GM23338 (cell line): ENCODE results near the gene IGSF21. TPM values are rescaled to one million over a fixed set of nuclear protein-coding genes. Genes with fewer than 3 reads are reported as not detected.

Experiments used
- ATAC-seq: fragments of 200-7000 bp; cut with Tn5 transposase; 3 replicates; pipeline ENCODE4 v1.9.1; 2020
- DNase-seq: peaks from one replicate; pipeline ENCODE4 v3.0.0-alpha.2; 2015; ENCODE audit warnings: low spot score
- H2AFZ ChIP-seq: fragments of 200-600 bp; sonication (generic); 2 replicates; pipeline ENCODE4 v1.8.0; 2016; ENCODE audit warnings: antibody characterized with exemption, mild to moderate bottlenecking, moderate library complexity
- H3F3A ChIP-seq: fragments of 200-600 bp; sonication (generic); replicated peaks from 2 replicates; pipeline ENCODE4 v1.8.0; 2017; ENCODE audit warnings: antibody characterized with exemption, mixed run types, low read depth
- H3K27ac ChIP-seq: fragments of 200-600 bp; sonication (generic); 2 replicates; pipeline ENCODE4 v1.6.1; 2016; ENCODE audit warnings: low read depth
- H3K27me3 ChIP-seq: fragments of 200-600 bp; sonication (generic); 2 replicates; pipeline ENCODE4 v1.8.0; 2016; ENCODE audit warnings: mild to moderate bottlenecking, mixed run types, moderate library complexity; ENCODE audit not compliant: insufficient read depth
- H3K36me3 ChIP-seq: fragments of 200-600 bp; sonication (generic); 2 replicates; pipeline ENCODE4 v1.8.0; 2016; ENCODE audit warnings: mild to moderate bottlenecking; ENCODE audit not compliant: insufficient read depth
- H3K4me1 ChIP-seq: fragments of 200-600 bp; sonication (generic); 2 replicates; pipeline ENCODE4 v1.8.0; 2016; ENCODE audit warnings: mild to moderate bottlenecking, moderate library complexity; ENCODE audit not compliant: insufficient read depth
- H3K4me2 ChIP-seq: fragments of 200-600 bp; sonication (generic); 2 replicates; pipeline ENCODE4 v1.7.1; 2017; ENCODE audit warnings: mixed run types
- H3K4me3 ChIP-seq: fragments of 200-600 bp; sonication (generic); 2 replicates; pipeline ENCODE4 v1.6.1; 2016; ENCODE audit warnings: mixed run types
- H3K79me2 ChIP-seq: fragments of 200-600 bp; sonication (generic); replicated peaks from 2 replicates; pipeline ENCODE4 v1.8.0; 2017; ENCODE audit warnings: mild to moderate bottlenecking; ENCODE audit not compliant: insufficient read depth
- H3K9me2 ChIP-seq: fragments of 200-600 bp; sonication (generic); 2 replicates; pipeline ENCODE4 v1.8.0; 2017; ENCODE audit not compliant: insufficient read depth
- H4K20me1 ChIP-seq: fragments of 200-600 bp; sonication (generic); replicated peaks from 2 replicates; pipeline ENCODE4 v1.8.0; 2017; ENCODE audit warnings: mild to moderate bottlenecking; ENCODE audit not compliant: insufficient read depth
- H3K27ac Mint-ChIP-seq: 2 replicates; pipeline ENCODE4 v1.8.0; 2020; ENCODE audit warnings: inconsistent platforms, mild to moderate bottlenecking, moderate library complexity, mixed read lengths
- H3K27me3 Mint-ChIP-seq: 3 replicates; pipeline ENCODE4 v1.8.0; 2022; ENCODE audit warnings: low read depth, mild to moderate bottlenecking, moderate library complexity, mixed read lengths, inconsistent platforms; ENCODE audit not compliant: insufficient read depth, poor library complexity
- H3K36me3 Mint-ChIP-seq: 3 replicates; pipeline ENCODE4 v1.8.0; 2021; ENCODE audit warnings: low read depth, mild to moderate bottlenecking, inconsistent platforms, moderate library complexity, mixed read lengths
- H3K4me1 Mint-ChIP-seq: 3 replicates; pipeline ENCODE4 v1.8.0; 2020; ENCODE audit warnings: mild to moderate bottlenecking, inconsistent platforms, mixed read lengths
- H3K4me3 Mint-ChIP-seq: 3 replicates; pipeline ENCODE4 v1.8.0; 2021; ENCODE audit warnings: moderate library complexity, mild to moderate bottlenecking, inconsistent platforms, mixed read lengths
- H3K9me3 Mint-ChIP-seq: 3 replicates; pipeline ENCODE4 v1.8.0; 2020; ENCODE audit warnings: moderate library complexity, mild to moderate bottlenecking, inconsistent platforms, mixed read lengths
- EZH2 ChIP-seq: fragments of 200-600 bp; sonication (generic); IDR thresholded peaks from one replicate; pipeline ENCODE4 v1.8.0; 2017; ENCODE audit warnings: antibody characterized with exemption, mild to moderate bottlenecking, low read depth; ENCODE audit not compliant: unreplicated experiment
- EZH2phosphoT487 ChIP-seq: fragments of 200-600 bp; sonication (generic); IDR thresholded peaks from one replicate; pipeline ENCODE4 v1.8.1; 2018; ENCODE audit warnings: antibody characterized with exemption; ENCODE audit not compliant: unreplicated experiment
- JUNB ChIP-seq: IDR thresholded peaks from one replicate; pipeline ENCODE4 v1.6.1; 2016; ENCODE audit warnings: antibody characterized with exemption; ENCODE audit not compliant: unreplicated experiment
- NANOG ChIP-seq: IDR thresholded peaks from 2 replicates; pipeline ENCODE4 v1.6.1; 2016; ENCODE audit warnings: antibody characterized with exemption, borderline replicate concordance
- POLR2AphosphoS5 ChIP-seq: IDR thresholded peaks from 2 replicates; pipeline ENCODE4 v1.6.1; 2016; ENCODE audit warnings: antibody characterized with exemption, low read depth
- STAT1 ChIP-seq: IDR thresholded peaks from one replicate; pipeline ENCODE4 v1.6.1; 2016; ENCODE audit warnings: antibody characterized with exemption; ENCODE audit not compliant: unreplicated experiment
- ZNF331 ChIP-seq: fragments of 250-450 bp; sonication (Bioruptor Pico); IDR thresholded peaks from 2 replicates; pipeline ENCODE4 v1.5.0; 2020; ENCODE audit warnings: low read depth, mild to moderate bottlenecking, moderate library complexity
- polyA plus RNA-seq: library from polyadenylated mRNA; unstranded; fragments of >200 nt; fragmentation: Nextera tagmentation; extraction: Ambion mirVana; gene quantifications from 2 replicates; pipeline ENCODE4 v1.2.1, GENCODE V29; 2016
- total RNA-seq: library from RNA; depleted of rRNA; stranded (reverse); fragments of >200 nt; shearing (Covaris generic); gene quantifications from 2 replicates; pipeline ENCODE4 v1.2.3, GENCODE V29; 2014
- TF ChIP-seq, protein P1 (sequence below): IDR thresholded peaks from one replicate; pipeline ENCODE4 v1.6.1; 2018; ENCODE audit warnings: antibody characterized with exemption; ENCODE audit not compliant: unreplicated experiment
- TF ChIP-seq, protein P2 (sequence below), 2 experiments: fragments of 200-600 bp in 1 of 2; sonication (generic) in 1 of 2; conservative IDR thresholded peaks; 2 replicates each; pipeline versions ENCODE4 v1.5.1 to v1.6.1; 2016 to 2017; ENCODE audit warnings: antibody characterized with exemption in 2 of 2, low read depth in 2 of 2, mild to moderate bottlenecking in 2 of 2, moderate library complexity in 1 of 2
- TF ChIP-seq, protein P3 (sequence below): fragments of 250-450 bp; sonication (Bioruptor Pico); IDR thresholded peaks from 2 replicates; pipeline ENCODE4 v1.5.0; 2020; ENCODE audit warnings: mild to moderate bottlenecking, moderate library complexity

The IGSF21 gene
- total and polyA plus RNA-seq, 2 experiments from 2014 or later: 15.6 to 15.7 TPM

DNA sequence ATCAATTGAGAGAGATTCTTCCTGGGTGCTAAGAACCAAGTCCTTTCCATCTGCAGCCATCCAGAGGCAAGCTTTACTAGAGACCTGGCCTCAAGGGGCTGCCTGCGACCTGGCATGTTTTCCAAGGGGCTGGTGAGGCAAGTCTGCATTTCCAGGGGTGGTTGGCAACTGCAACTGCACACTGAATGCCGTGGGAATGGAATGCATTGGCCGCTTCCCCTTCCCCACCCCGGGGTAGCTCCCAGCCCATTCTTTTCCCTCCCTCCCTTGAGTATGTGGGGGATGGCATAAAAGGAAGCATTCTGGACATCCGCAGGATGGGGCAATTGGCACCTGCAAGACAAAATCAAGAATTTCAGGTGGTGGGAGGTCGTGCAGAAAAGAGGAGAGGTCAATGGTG, 155.1 kb downstream of the IGSF21 start:
- Mint-ChIP-seq H3K27me3 (peaks cover 9% of the 10 kb centered on the region), H3K36me3 (peaks cover 7% of the 10 kb centered on the region; the same call in 2 of the 3 replicates), H3K9me3 (peaks cover 2% of the 10 kb centered on the region; the same call in 2 of the 3 replicates), H3K4me1 (peaks cover 37% of the 10 kb centered on the region), H3K4me3 (no peak overlapping the region), H3K27ac (no peak overlapping the region)
- ATAC-seq: peak; percentile 73
- TF ChIP-seq, protein P1, sequence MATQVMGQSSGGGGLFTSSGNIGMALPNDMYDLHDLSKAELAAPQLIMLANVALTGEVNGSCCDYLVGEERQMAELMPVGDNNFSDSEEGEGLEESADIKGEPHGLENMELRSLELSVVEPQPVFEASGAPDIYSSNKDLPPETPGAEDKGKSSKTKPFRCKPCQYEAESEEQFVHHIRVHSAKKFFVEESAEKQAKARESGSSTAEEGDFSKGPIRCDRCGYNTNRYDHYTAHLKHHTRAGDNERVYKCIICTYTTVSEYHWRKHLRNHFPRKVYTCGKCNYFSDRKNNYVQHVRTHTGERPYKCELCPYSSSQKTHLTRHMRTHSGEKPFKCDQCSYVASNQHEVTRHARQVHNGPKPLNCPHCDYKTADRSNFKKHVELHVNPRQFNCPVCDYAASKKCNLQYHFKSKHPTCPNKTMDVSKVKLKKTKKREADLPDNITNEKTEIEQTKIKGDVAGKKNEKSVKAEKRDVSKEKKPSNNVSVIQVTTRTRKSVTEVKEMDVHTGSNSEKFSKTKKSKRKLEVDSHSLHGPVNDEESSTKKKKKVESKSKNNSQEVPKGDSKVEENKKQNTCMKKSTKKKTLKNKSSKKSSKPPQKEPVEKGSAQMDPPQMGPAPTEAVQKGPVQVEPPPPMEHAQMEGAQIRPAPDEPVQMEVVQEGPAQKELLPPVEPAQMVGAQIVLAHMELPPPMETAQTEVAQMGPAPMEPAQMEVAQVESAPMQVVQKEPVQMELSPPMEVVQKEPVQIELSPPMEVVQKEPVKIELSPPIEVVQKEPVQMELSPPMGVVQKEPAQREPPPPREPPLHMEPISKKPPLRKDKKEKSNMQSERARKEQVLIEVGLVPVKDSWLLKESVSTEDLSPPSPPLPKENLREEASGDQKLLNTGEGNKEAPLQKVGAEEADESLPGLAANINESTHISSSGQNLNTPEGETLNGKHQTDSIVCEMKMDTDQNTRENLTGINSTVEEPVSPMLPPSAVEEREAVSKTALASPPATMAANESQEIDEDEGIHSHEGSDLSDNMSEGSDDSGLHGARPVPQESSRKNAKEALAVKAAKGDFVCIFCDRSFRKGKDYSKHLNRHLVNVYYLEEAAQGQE: no peak
- no peak for TF ChIP-seq POLR2AphosphoS5
- peak overlapping the region; percentile 67 for H3K4me2 ChIP-seq
- no peak overlapping the region for H3K4me3 ChIP-seq
- peaks cover 30% of the 10 kb centered on the region for H3K4me1 ChIP-seq
- no peaks in the 10 kb centered on the region for H3K79me2 ChIP-seq
- H4K20me1 ChIP-seq: no peaks in the 10 kb centered on the region
- H3F3A ChIP-seq: 0 out of 2 replicates have a peak, but pooled peaks cover 6% of the 10 kb centered on the region
- DNase-seq: peak; percentile 70
- peaks cover 8% of the 10 kb centered on the region; the same call in 1 of the 2 replicates for H3K9me2 ChIP-seq
- H3K27me3 ChIP-seq: no peaks in the 10 kb centered on the region
- H3K27ac ChIP-seq: peak overlapping the region; percentile 77; the same call in 1 of the 2 replicates
- H3K36me3 ChIP-seq: no peaks in the 10 kb centered on the region
- H2AFZ ChIP-seq: no peak overlapping the region

DNA sequence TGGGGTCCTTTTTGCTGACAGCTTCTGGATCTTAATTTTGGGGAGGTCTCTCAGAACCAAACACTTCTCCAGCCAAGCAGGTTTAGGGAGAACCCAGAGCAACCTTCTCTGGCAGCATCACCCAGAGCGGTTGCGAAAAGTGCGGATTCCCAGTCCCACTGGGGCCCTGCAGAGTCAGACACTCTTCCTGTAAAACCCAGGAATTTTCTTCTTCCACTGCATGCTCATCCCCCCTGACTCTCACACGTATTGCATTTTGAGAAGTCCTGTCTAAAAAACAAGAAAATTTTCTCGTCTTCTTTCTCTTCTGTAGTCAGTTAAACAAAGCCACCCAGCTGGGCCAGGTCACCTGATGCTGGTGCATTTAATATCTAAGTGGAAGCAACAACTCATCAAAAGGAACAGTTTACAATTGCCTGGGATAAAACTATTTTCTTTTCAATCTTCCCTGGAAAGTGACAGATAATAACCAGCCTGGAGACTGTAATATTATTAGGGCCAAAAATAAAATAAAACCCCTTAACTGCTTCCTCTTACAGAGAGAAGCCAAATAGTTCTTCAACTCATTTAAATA, 156.0 kb downstream of the IGSF21 start:
- peaks cover 9% of the 10 kb centered on the region for H3K27me3 Mint-ChIP-seq
- Histone ChIP-seq H3K27me3 (no peaks in the 10 kb centered on the region), H4K20me1 (no peaks in the 10 kb centered on the region), H3K4me2 (peak overlapping the region; percentile 55), H3K27ac (peak overlapping the region; percentile 77), H3F3A (0 out of 2 replicates have a peak, but pooled peaks cover 6% of the 10 kb centered on the region), H3K9me2 (peaks cover 8% of the 10 kb centered on the region; the same call in 1 of the 2 replicates), H3K4me1 (peaks cover 30% of the 10 kb centered on the region), H3K79me2 (no peaks in the 10 kb centered on the region), H3K4me3 (no peak overlapping the region), H2AFZ (no peak overlapping the region), H3K36me3 (no peaks in the 10 kb centered on the region)
- H3K9me3 Mint-ChIP-seq: peaks cover 2% of the 10 kb centered on the region; the same call in 2 of the 3 replicates
- no peak for DNase-seq
- H3K36me3 Mint-ChIP-seq: peaks cover 7% of the 10 kb centered on the region; the same call in 2 of the 3 replicates
- H3K27ac Mint-ChIP-seq: no peak overlapping the region
- no peak overlapping the region for H3K4me3 Mint-ChIP-seq
- peaks cover 37% of the 10 kb centered on the region for H3K4me1 Mint-ChIP-seq
- ATAC-seq: no peak
- no peak for TF ChIP-seq ZNF331 (CRISPR knock-in tag)
- no peak for TF ChIP-seq JUNB
- TF ChIP-seq, protein P2, sequence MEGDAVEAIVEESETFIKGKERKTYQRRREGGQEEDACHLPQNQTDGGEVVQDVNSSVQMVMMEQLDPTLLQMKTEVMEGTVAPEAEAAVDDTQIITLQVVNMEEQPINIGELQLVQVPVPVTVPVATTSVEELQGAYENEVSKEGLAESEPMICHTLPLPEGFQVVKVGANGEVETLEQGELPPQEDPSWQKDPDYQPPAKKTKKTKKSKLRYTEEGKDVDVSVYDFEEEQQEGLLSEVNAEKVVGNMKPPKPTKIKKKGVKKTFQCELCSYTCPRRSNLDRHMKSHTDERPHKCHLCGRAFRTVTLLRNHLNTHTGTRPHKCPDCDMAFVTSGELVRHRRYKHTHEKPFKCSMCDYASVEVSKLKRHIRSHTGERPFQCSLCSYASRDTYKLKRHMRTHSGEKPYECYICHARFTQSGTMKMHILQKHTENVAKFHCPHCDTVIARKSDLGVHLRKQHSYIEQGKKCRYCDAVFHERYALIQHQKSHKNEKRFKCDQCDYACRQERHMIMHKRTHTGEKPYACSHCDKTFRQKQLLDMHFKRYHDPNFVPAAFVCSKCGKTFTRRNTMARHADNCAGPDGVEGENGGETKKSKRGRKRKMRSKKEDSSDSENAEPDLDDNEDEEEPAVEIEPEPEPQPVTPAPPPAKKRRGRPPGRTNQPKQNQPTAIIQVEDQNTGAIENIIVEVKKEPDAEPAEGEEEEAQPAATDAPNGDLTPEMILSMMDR (conservative IDR thresholded peaks at IDR 0.05; ENCODE audit: low read depth in 2 of 2): no peak
- TF ChIP-seq STAT1: no peak
- no peak for TF ChIP-seq NANOG
- TF ChIP-seq EZH2: no peak
- TF ChIP-seq, protein P3, sequence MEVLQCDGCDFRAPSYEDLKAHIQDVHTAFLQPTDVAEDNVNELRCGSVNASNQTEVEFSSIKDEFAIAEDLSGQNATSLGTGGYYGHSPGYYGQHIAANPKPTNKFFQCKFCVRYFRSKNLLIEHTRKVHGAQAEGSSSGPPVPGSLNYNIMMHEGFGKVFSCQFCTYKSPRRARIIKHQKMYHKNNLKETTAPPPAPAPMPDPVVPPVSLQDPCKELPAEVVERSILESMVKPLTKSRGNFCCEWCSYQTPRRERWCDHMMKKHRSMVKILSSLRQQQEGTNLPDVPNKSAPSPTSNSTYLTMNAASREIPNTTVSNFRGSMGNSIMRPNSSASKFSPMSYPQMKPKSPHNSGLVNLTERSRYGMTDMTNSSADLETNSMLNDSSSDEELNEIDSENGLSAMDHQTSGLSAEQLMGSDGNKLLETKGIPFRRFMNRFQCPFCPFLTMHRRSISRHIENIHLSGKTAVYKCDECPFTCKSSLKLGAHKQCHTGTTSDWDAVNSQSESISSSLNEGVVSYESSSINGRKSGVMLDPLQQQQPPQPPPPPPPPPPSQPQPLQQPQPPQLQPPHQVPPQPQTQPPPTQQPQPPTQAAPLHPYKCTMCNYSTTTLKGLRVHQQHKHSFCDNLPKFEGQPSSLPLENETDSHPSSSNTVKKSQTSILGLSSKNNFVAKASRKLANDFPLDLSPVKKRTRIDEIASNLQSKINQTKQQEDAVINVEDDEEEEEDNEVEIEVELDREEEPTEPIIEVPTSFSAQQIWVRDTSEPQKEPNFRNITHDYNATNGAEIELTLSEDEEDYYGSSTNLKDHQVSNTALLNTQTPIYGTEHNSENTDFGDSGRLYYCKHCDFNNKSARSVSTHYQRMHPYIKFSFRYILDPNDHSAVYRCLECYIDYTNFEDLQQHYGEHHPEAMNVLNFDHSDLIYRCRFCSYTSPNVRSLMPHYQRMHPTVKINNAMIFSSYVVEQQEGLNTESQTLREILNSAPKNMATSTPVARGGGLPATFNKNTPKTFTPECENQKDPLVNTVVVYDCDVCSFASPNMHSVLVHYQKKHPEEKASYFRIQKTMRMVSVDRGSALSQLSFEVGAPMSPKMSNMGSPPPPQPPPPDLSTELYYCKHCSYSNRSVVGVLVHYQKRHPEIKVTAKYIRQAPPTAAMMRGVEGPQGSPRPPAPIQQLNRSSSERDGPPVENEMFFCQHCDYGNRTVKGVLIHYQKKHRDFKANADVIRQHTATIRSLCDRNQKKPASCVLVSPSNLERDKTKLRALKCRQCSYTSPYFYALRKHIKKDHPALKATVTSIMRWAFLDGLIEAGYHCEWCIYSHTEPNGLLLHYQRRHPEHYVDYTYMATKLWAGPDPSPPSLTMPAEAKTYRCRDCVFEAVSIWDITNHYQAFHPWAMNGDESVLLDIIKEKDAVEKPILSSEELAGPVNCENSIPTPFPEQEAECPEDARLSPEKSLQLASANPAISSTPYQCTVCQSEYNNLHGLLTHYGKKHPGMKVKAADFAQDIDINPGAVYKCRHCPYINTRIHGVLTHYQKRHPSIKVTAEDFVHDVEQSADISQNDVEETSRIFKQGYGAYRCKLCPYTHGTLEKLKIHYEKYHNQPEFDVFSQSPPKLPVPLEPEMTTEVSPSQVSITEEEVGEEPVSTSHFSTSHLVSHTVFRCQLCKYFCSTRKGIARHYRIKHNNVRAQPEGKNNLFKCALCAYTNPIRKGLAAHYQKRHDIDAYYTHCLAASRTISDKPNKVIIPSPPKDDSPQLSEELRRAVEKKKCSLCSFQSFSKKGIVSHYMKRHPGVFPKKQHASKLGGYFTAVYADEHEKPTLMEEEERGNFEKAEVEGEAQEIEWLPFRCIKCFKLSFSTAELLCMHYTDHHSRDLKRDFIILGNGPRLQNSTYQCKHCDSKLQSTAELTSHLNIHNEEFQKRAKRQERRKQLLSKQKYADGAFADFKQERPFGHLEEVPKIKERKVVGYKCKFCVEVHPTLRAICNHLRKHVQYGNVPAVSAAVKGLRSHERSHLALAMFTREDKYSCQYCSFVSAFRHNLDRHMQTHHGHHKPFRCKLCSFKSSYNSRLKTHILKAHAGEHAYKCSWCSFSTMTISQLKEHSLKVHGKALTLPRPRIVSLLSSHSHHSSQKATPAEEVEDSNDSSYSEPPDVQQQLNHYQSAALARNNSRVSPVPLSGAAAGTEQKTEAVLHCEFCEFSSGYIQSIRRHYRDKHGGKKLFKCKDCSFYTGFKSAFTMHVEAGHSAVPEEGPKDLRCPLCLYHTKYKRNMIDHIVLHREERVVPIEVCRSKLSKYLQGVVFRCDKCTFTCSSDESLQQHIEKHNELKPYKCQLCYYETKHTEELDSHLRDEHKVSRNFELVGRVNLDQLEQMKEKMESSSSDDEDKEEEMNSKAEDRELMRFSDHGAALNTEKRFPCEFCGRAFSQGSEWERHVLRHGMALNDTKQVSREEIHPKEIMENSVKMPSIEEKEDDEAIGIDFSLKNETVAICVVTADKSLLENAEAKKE: no peak
- TF ChIP-seq EZH2phosphoT487: no peak
